Brain microvascular endothelial cell (primary cell): ENCODE data around the gene RASAL2.
A peak's percentile ranks its signal among the peaks of the same experiment; 100 is the strongest.

Experiments used
- DNase-seq: peaks from one replicate; pipeline ENCODE4 v3.0.0-alpha.2; 2020
- H3K27ac ChIP-seq: fragments of 250-450 bp; sonication (Bioruptor Pico); 2 replicates; pipeline ENCODE4 v1.5.1; 2020; ENCODE audit warnings: mild to moderate bottlenecking, moderate library complexity
- H3K27me3 ChIP-seq: fragments of 250-450 bp; sonication (Bioruptor Pico); replicated peaks from 2 replicates; pipeline ENCODE4 v1.5.1; 2020; ENCODE audit warnings: mild to moderate bottlenecking
- H3K36me3 ChIP-seq: fragments of 250-450 bp; sonication (Bioruptor Pico); replicated peaks from 2 replicates; pipeline ENCODE4 v1.5.1; 2020; ENCODE audit warnings: mild to moderate bottlenecking
- H3K4me3 ChIP-seq: 2 replicates; pipeline ENCODE4 v1.5.1; 2011; ENCODE audit warnings: low read depth, mild to moderate bottlenecking, control low read depth, low read length, moderate library complexity
- in situ Hi-C: cut with HindIII; loops from 2 replicates; pipeline ENCODE4 v1.10.0; 2017; ENCODE audit warnings: low sequenced_read_pairs, low pct_ligation_motif_present
- TF ChIP-seq, protein P1 (sequence below): IDR thresholded peaks from 2 replicates; pipeline ENCODE4 v1.5.1; 2011; ENCODE audit warnings: low read depth, mild to moderate bottlenecking, moderate library complexity, low read length, control low read depth, inconsistent platforms; ENCODE audit errors: missing control alignments

Gene RASAL2

DNA sequence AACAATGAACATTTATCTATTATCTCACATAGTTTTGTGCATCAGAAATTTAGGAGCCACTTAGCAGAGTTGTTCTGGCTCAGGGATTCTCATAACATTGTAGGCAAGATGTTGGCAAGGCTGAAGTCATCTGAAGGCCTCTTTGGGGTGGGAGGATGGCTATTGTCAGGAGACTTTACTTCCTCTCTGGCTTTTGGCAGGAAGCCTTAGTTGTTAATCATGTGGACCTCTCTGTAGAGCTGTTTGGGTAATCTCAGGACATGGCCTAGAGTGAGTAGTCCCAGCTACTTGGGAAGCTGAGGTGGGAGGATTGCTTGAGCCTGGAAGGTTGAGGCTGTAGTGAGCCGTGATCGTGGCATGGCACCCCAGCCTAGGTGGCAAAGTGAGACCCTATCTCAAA is 40.2 kb downstream of the RASAL2 start:
- TF ChIP-seq, protein P1, sequence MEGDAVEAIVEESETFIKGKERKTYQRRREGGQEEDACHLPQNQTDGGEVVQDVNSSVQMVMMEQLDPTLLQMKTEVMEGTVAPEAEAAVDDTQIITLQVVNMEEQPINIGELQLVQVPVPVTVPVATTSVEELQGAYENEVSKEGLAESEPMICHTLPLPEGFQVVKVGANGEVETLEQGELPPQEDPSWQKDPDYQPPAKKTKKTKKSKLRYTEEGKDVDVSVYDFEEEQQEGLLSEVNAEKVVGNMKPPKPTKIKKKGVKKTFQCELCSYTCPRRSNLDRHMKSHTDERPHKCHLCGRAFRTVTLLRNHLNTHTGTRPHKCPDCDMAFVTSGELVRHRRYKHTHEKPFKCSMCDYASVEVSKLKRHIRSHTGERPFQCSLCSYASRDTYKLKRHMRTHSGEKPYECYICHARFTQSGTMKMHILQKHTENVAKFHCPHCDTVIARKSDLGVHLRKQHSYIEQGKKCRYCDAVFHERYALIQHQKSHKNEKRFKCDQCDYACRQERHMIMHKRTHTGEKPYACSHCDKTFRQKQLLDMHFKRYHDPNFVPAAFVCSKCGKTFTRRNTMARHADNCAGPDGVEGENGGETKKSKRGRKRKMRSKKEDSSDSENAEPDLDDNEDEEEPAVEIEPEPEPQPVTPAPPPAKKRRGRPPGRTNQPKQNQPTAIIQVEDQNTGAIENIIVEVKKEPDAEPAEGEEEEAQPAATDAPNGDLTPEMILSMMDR = no peak
- Histone ChIP-seq H3K27ac (peak overlapping the region; percentile 42), H3K4me3 (no peak overlapping the region), H3K36me3 (no peaks in the 10 kb centered on the region), H3K27me3 (no peaks in the 10 kb centered on the region)
- peak; percentile 90 for DNase-seq
- in situ Hi-C loops = no loop called here

DNA sequence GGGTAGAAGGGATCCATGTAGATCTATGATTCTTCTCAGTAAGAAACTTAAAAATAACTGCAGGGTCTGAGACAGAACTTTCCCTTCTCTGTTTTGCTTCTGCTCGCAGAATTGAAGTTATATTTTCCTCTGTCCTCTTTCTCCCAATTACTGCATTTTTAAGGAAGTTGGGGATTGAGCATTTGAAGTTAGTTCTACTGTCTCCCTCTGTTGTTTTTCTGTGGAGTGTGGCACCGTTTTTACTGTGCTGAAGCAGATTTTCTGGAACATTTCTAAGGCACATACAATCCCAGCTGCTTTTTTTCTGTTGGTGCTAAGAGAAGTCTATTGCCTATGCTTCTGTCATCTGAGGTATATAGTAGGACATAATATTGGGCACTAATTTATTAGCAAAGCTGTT is 43.3 kb downstream of the RASAL2 start:
- no peak overlapping the region for H3K4me3 ChIP-seq
- TF ChIP-seq, protein P1 = no peak
- no peak for DNase-seq
- H3K27ac ChIP-seq = no peak overlapping the region
- H3K27me3 ChIP-seq = no peaks in the 10 kb centered on the region
- in situ Hi-C loops = no loop called here
- H3K36me3 ChIP-seq = no peaks in the 10 kb centered on the region

DNA sequence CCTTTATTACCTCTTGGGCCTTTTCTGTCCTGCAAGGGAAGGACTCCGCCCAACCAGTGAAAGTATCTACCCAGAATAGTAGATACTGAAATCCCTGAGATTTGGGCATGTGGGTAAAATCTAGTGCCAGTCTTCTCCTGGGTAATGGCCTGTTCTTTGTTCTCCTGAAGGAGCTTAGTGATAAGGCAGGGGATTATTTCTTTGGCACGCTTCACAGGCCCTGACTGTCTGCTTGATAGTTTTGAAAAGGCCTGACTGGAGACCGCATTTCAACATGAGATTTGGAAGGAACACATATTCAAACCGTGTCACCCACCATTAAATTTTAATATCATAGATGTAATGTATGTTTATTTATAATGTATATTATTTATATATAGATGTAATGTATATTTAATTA is 48.9 kb downstream of the RASAL2 start:
- no peak overlapping the region for H3K4me3 ChIP-seq
- TF ChIP-seq, protein P1 = no peak
- DNase-seq = no peak
- no peaks in the 10 kb centered on the region for H3K36me3 ChIP-seq
- no peaks in the 10 kb centered on the region for H3K27me3 ChIP-seq
- no peak overlapping the region for H3K27ac ChIP-seq
- in situ Hi-C loops = no loop called here

DNA sequence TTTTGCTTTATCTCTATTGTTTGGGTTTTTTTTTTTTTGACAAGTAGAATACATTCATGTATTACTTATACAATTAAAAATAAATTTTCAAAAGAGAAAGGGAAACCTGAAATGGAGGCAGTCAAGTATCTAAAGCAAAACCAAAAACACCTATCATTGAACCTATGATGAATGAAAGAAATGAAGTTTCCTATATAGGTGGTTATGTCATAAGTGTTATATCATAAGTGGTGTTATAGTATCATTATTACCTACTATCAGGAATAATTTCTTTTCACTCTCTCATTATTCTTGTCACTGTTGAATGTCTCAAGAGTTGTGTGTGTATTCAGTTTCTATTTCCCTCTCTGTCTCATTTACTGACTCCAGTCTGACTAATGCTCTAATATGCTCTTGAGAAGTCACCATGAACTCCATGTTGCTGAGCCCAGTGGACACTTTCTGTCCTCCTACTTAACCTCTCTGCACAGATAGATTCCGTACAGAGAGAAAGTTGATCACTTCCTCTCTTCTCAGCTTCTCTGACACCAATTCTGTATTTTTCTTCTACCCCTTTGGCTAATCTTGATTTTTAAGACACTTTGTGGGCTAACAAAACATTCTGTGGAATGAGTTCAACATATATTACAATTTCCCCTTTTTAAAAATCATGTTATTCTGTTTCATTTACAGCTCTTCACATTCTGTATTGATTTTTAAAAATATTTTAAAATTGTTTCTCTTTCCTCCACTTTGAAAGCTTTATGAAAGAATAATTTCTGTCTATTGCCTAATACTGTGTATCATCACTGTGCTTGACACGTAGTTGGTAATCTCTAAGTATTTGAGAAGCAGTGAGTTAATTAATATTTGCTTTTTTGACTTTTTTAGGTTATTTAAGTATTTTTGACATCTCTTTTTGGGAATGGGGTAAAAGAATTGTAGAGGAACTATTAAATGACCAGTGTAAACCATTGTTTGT is 50.1 kb downstream of the RASAL2 start:
- TF ChIP-seq, protein P1 = no peak
- Histone ChIP-seq H3K27me3 (no peaks in the 10 kb centered on the region), H3K27ac (peak overlapping the region; percentile 35), H3K36me3 (no peaks in the 10 kb centered on the region), H3K4me3 (no peak overlapping the region)
- in situ Hi-C loops = no loop called here
- DNase-seq = no peak

DNA sequence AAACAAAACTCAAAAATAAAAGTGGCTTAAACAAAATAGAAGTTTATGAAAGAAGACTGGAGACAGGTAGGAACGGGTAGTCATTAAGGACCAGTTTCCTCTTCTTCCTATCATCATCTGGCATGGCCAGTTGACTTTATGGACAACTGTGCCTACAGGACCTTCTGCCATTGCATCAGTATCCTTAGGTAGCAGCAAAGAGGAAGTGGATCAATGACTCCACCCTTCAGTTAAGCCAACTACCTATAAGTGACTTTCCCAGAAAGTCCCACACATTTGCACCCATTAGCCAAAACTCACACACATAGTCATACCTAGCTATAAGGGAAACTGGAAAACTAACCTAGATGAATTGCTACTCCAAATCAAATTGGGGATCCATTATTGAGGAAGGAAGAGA is 51.7 kb downstream of the RASAL2 start:
- Histone ChIP-seq H3K27me3 (no peaks in the 10 kb centered on the region), H3K4me3 (no peak overlapping the region), H3K36me3 (no peaks in the 10 kb centered on the region), H3K27ac (no peak overlapping the region)
- TF ChIP-seq, protein P1 = no peak
- DNase-seq = no peak
- in situ Hi-C loops = no loop called here

DNA sequence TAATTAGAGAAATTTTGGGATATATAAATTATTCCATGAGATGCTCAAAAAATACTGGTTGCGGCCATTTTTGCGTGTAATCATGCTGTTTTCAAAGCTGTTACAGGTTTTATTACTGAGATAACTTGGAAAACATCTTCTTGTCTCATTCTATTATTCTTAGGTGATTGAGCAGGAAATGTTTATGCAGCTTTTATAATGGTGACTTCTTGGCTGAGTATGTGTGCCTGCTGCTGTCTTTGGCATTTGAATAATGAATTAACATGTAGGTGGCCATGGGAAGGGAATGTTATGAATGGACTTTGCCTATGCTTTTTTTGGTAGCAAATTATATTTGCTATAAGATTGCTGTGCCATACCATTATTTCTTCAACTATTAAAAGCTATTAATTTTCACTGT is 52.5 kb downstream of the RASAL2 start:
- H3K4me3 ChIP-seq = no peak overlapping the region
- no peaks in the 10 kb centered on the region for H3K36me3 ChIP-seq
- no peak for DNase-seq
- H3K27ac ChIP-seq = no peak overlapping the region
- TF ChIP-seq, protein P1 = no peak
- in situ Hi-C loops = no loop called here
- H3K27me3 ChIP-seq = no peaks in the 10 kb centered on the region
